HepG2 (cell line): Measurements from ENCODE around the gene TGFBI. TPM values are rescaled to one million over a fixed set of nuclear protein-coding genes. Genes with fewer than 3 reads are reported as not detected.

Experiments used
- ATAC-seq: fragments of 200-7000 bp; cut with Tn5 transposase; 3 replicates; pipeline ENCODE4 v1.9.1; 2020; ENCODE audit warnings: mild to moderate bottlenecking, moderate library complexity
- BruUV-seq: library from RNA; stranded (reverse); fragments of 400-500 nt; replicated peaks from 2 replicates; lab custom pipeline; 2021; lab: Mats Ljungman, UMichigan
- CTCF ChIA-PET: fragments of 300-600 bp; formaldehyde crosslinking; extraction: SDS; loops from one replicate; lab custom pipeline; 2021; ENCODE audit warnings: low total read pairs, inconsistent platforms, low intra/inter-chr PET ratio; lab: Yijun Ruan, JAX
- POLR2A ChIA-PET: fragments of 350-600 bp; sonication (Branson Sonifier 250); formaldehyde crosslinking; loops from one replicate; lab custom pipeline; 2020; ENCODE audit warnings: antibody characterized with exemption, inconsistent platforms; lab: Yijun Ruan, JAX
- DNase-seq: peaks from one replicate; pipeline ENCODE4 v3.0.0-alpha.2; 2015; ENCODE audit warnings: low spot score
- FAIRE-seq: peaks from 3 replicates; lab custom pipeline; 2011; peaks lifted over from hg19 to GRCh38; lab: Jason Lieb, UNC
- H2AFZ ChIP-seq: one replicate; pipeline ENCODE4 v1.6.1; 2011; ENCODE audit warnings: low read length, inconsistent platforms
- H3K27ac ChIP-seq: fragments of 300-600 bp; 3 replicates; pipeline ENCODE4 v1.8.0; 2011; ENCODE audit warnings: mixed run types, mild to moderate bottlenecking, mixed read lengths, low read length, inconsistent platforms; ENCODE audit not compliant: insufficient read depth; ENCODE audit errors: extremely low read length
- H3K27me3 ChIP-seq, 2 experiments: fragments of 200-600 bp in 1 of 2; 2 replicates in 1 of 2; 3 replicates in 1 of 2; pipeline versions ENCODE4 v1.6.0 to v1.8.0; 2011; ENCODE audit warnings: low read length in 2 of 2, mild to moderate bottlenecking in 2 of 2, moderate library complexity in 2 of 2, inconsistent platforms in 1 of 2; ENCODE audit not compliant: insufficient read depth in 2 of 2, control insufficient read depth in 1 of 2
- H3K36me3 ChIP-seq, 2 experiments: fragments of 200-600 bp in 1 of 2; replicated peaks in 1 of 2; 2 replicates in 1 of 2; 3 replicates in 1 of 2; pipeline versions ENCODE4 v1.5.1 to v1.8.0; 2011; ENCODE audit warnings: low read length in 2 of 2, inconsistent platforms in 1 of 2; ENCODE audit not compliant: insufficient read depth in 2 of 2, control insufficient read depth in 1 of 2
- H3K4me1 ChIP-seq: 2 replicates; pipeline ENCODE4 v1.5.1; 2012; ENCODE audit warnings: low read length, inconsistent platforms; ENCODE audit not compliant: insufficient read depth
- H3K4me2 ChIP-seq: 2 replicates; pipeline ENCODE4 v1.6.0; 2011; ENCODE audit warnings: low read depth, low read length, inconsistent platforms
- H3K4me3 ChIP-seq, 3 experiments: fragments of 200-600 bp in 1 of 3; sonication (generic), shearing (Covaris generic) in 1 of 3; replicated peaks in 1 of 3; 2 replicates each; pipeline ENCODE4 v1.5.1; 2011 to 2016; ENCODE audit warnings: low read length in 3 of 3, inconsistent platforms in 2 of 3, low read depth in 2 of 3, mild to moderate bottlenecking in 2 of 3, control low read depth in 1 of 3, mixed read lengths in 1 of 3; ENCODE audit not compliant: insufficient read depth in 1 of 3
- H3K79me2 ChIP-seq: one replicate; pipeline ENCODE4 v1.6.1; 2011; ENCODE audit warnings: low read length, inconsistent platforms; ENCODE audit not compliant: insufficient read depth
- H3K9ac ChIP-seq: 2 replicates; pipeline ENCODE4 v1.6.0; 2011; ENCODE audit warnings: mild to moderate bottlenecking, low read depth, low read length, inconsistent platforms; ENCODE audit not compliant: insufficient read depth
- H3K9me3 ChIP-seq: 2 replicates; pipeline ENCODE4 v1.5.1; 2012; ENCODE audit warnings: mild to moderate bottlenecking, low read length
- H4K20me1 ChIP-seq: 2 replicates; pipeline ENCODE4 v1.6.0; 2011; ENCODE audit warnings: inconsistent platforms, mild to moderate bottlenecking, low read length, moderate library complexity; ENCODE audit not compliant: insufficient read depth
- ASH2L ChIP-seq: fragments of 300-600, 200-600 bp; sonication (generic); IDR thresholded peaks from 2 replicates; pipeline ENCODE4 v1.7.0; 2017; ENCODE audit warnings: low read depth, mild to moderate bottlenecking, moderate library complexity, mixed read lengths, low read length; ENCODE audit not compliant: insufficient read length
- ATF7 ChIP-seq, 2 experiments: fragments of 450-650 bp in 1 of 2; sonication (generic) in 1 of 2; formaldehyde crosslinking in 1 of 2; IDR thresholded peaks; 2 replicates each; pipeline versions ENCODE4 v1.4.0 to v1.6.1; 2016 to 2020; ENCODE audit warnings: antibody characterized with exemption in 1 of 2, mild to moderate bottlenecking in 1 of 2, missing genetic modification reagents in 1 of 2
- HNF4A ChIP-seq: sonication (generic); formaldehyde crosslinking; IDR thresholded peaks from 2 replicates; pipeline ENCODE4 v1.4.0; 2020; ENCODE audit warnings: missing genetic modification reagents
- RCOR2 ChIP-seq: IDR thresholded peaks from 2 replicates; pipeline ENCODE4 v1.6.1; 2016; ENCODE audit warnings: missing biosample characterization, missing genetic modification reagents
- TFE3 ChIP-seq: IDR thresholded peaks from 2 replicates; pipeline ENCODE4 v1.6.1; 2016
- ZBTB21 ChIP-seq: sonication (generic); formaldehyde crosslinking; IDR thresholded peaks from 2 replicates; pipeline ENCODE4 v1.4.0; 2020; ENCODE audit warnings: missing genetic modification reagents
- ZBTB4 ChIP-seq: sonication (generic); formaldehyde crosslinking; IDR thresholded peaks from 2 replicates; pipeline ENCODE4 v1.4.0; 2020; ENCODE audit warnings: missing genetic modification reagents, mild to moderate bottlenecking, borderline replicate concordance
- ZNF414 ChIP-seq: sonication (generic); formaldehyde crosslinking; IDR thresholded peaks from 2 replicates; pipeline ENCODE4 v1.5.0; 2020; ENCODE audit warnings: missing genetic modification reagents
- ZNF501 ChIP-seq: sonication (generic); formaldehyde crosslinking; IDR thresholded peaks from 2 replicates; pipeline ENCODE4 v1.5.1; 2020; ENCODE audit warnings: mild to moderate bottlenecking, moderate library complexity, missing genetic modification reagents
- ZNF589 ChIP-seq: sonication (generic); formaldehyde crosslinking; conservative IDR thresholded peaks from 2 replicates; pipeline ENCODE4 v1.8.0; 2022; ENCODE audit warnings: mild to moderate bottlenecking, moderate library complexity, missing genetic modification reagents
- ZNF629 ChIP-seq: sonication (generic); formaldehyde crosslinking; conservative IDR thresholded peaks from 2 replicates; pipeline ENCODE4 v1.5.0; 2020; ENCODE audit warnings: missing genetic modification reagents
- ZNF747 ChIP-seq: sonication (generic); formaldehyde crosslinking; IDR thresholded peaks from 2 replicates; pipeline ENCODE4 v1.8.1; 2023; ENCODE audit warnings: missing genetic modification reagents, mild to moderate bottlenecking, borderline replicate concordance
- ZNF782 ChIP-seq: sonication (generic); formaldehyde crosslinking; IDR thresholded peaks from 2 replicates; pipeline ENCODE4 v1.4.0; 2020; ENCODE audit warnings: missing genetic modification reagents, mild to moderate bottlenecking, borderline replicate concordance
- WGBS: methylation state at CpG from one replicate; pipeline ENCODE4 v1.1.6; 2017; ENCODE audit warnings: low lambda C conversion rate; 5-methylcytosine and 5-hydroxymethylcytosine counted together
- in situ Hi-C: cut with HindIII; loops from 2 replicates; pipeline ENCODE4 v1.10.0; 2017; ENCODE audit warnings: low pct_unique_long_range_greater_than_20kb; ENCODE audit not compliant: extremely low pct_ligation_motif_present
- intact Hi-C: fragments of 100-400 bp; cut with micrococcal nuclease; formaldehyde crosslinking; loops from one replicate; pipeline ENCODE4 v1.10.0; 2022; ENCODE audit not compliant: unreplicated experiment
- polyA plus RNA-seq, 8 experiments: library from polyadenylated mRNA; depleted of rRNA in 3 of 8; stranded (reverse) in 7 of 8; unstranded in 1 of 8; fragments of >200 nt; fragmentation: Illumina TruSeq in 4 of 8; extraction: Trizol in 4 of 8; gene quantifications; 2 replicates each; pipeline versions ENCODE4 v1.2.1 to v1.2.3, GENCODE V29; 2011 to 2016; ENCODE audit warnings: low read depth in 4 of 8, missing spikeins in 1 of 8, mixed read lengths in 1 of 8; ENCODE audit not compliant: insufficient read depth in 1 of 8
- total RNA-seq, 5 experiments: library from RNA; depleted of rRNA; stranded (reverse); fragments of >200 nt; fragmentation: Illumina TruSeq; extraction: Trizol; gene quantifications; 2 replicates each; pipeline ENCODE4 v1.2.3, GENCODE V29; 2016; ENCODE audit warnings: low read depth in 1 of 5

Gene TGFBI
- total and polyA plus RNA-seq, 2 of the 13 experiments (the other 11 are each of a cell fraction or from before 2014, with no cell fraction given): 275 to 457 TPM

GRCh38 chr5:136042156-136042555 is 13.4 kb downstream of the TGFBI start:
- intact Hi-C loops: no loop called here
- POLR2A ChIA-PET: interaction anchor here (2.7 to 5.4 kb wide), 2 partner anchors 10 to 12 kb away, joined by 11 to 29 read pairs; no protein-coding TSS in a partner anchor
- 100% methylated on average over 1 of the region's 1 CpG for WGBS

GRCh38 chr5:136042665-136043121 is 13.9 kb downstream of the TGFBI start:
- peaks cover 40 to 68% of the 10 kb centered on the region in 2 experiments for H3K36me3 ChIP-seq
- ChIA-PET POLR2A (interaction anchor here (2.7 to 5.4 kb wide), 2 partner anchors 11 kb away, joined by 11 to 29 read pairs; no protein-coding TSS in a partner anchor), CTCF (no interaction called here)
- 0 out of 2 replicates have a peak, but pooled peaks have one; percentile 11 for TF ChIP-seq HNF4A (CRISPR knock-in tag)
- peak; percentile 58; the same call in 1 of the 2 replicates for TF ChIP-seq ZBTB21
- TF ChIP-seq ZNF414 (CRISPR knock-in tag): no peak
- 0 out of 2 replicates have a peak, but pooled peaks have one; percentile 56 for TF ChIP-seq ZBTB4 (CRISPR knock-in tag)
- TF ChIP-seq ZNF501: no peak
- TF ChIP-seq ATF7 (IDR thresholded peaks at IDR 0.05): peak; percentile 27; the same call in 1 of the 2 replicates
- TF ChIP-seq ATF7 (CRISPR knock-in tag; IDR thresholded peaks at IDR 0.05): no peak

More at GRCh38 chr5:136042156-136042555, 13.4 kb downstream of the TGFBI start:
- Histone ChIP-seq H3K27ac (no peak overlapping the region), H3K4me2 (no peak overlapping the region), H2AFZ (no peak overlapping the region), H3K4me3 (no peak overlapping the region), H3K9ac (no peak overlapping the region), H4K20me1 (no peaks in the 10 kb centered on the region), H3K4me1 (peaks cover 19% of the 10 kb centered on the region), H3K79me2 (no peaks in the 10 kb centered on the region), H3K36me3 (peaks cover 39 to 68% of the 10 kb centered on the region in 2 experiments), H3K9me3 (no peaks in the 10 kb centered on the region), H3K27me3 (no peaks in the 10 kb centered on the region)
- in situ Hi-C loops: no loop called here
- no TSS peak for BruUV-seq
- no peak for FAIRE-seq
- 0 out of 2 replicates have a peak, but pooled peaks have one; percentile 15 for TF ChIP-seq RCOR2
- TF ChIP-seq ZNF747 (CRISPR knock-in tag): no peak
- TF ChIP-seq ASH2L: no peak
- no peak for TF ChIP-seq ZNF782
- TF ChIP-seq ZNF629: peak; percentile 84
- no peak for TF ChIP-seq TFE3 (CRISPR knock-in tag)
- no peak for TF ChIP-seq ZNF589 (CRISPR knock-in tag)
- no peak for DNase-seq
- no peak for ATAC-seq
- CTCF ChIA-PET: no interaction called here

More at GRCh38 chr5:136042665-136043121, 13.9 kb downstream of the TGFBI start:
- 82% methylated on average over 6 of the region's 6 CpGs for WGBS
- H3K27me3 ChIP-seq: no peaks in the 10 kb centered on the region
- H3K79me2 ChIP-seq: no peaks in the 10 kb centered on the region
- FAIRE-seq (no peak), ATAC-seq (peak; percentile 43), DNase-seq (peak; percentile 29)
- H3K9me3 ChIP-seq: no peaks in the 10 kb centered on the region
- no peak overlapping the region for H2AFZ ChIP-seq
- H3K9ac ChIP-seq: no peak overlapping the region
- intact Hi-C loops: no loop called here
- in situ Hi-C loops: no loop called here
- H3K4me2 ChIP-seq: no peak overlapping the region
- H3K27ac ChIP-seq: no peak overlapping the region
- BruUV-seq: no TSS peak
- no peak overlapping the region for H3K4me3 ChIP-seq
- H4K20me1 ChIP-seq: no peaks in the 10 kb centered on the region
- H3K4me1 ChIP-seq: peaks cover 19% of the 10 kb centered on the region
